GM18873 (cell line): ENCODE results near the gene EIF3L.

Experiments used
- ATAC-seq: cut with Tn5 transposase; IDR thresholded peaks from one replicate; pipeline ENCODE4 v1.9.1; 2021; ENCODE audit warnings: mild to moderate bottlenecking, moderate library complexity, moderate number of reproducible peaks; ENCODE audit not compliant: unreplicated experiment, low FRiP score

The EIF3L gene

GRCh38 chr22:37898441-37899181, 49.4 kb downstream of the EIF3L start:
- ATAC-seq = no peak

GRCh38 chr22:37904572-37905533, 55.6 kb downstream of the EIF3L start:
- no peak for ATAC-seq

- ATAC-seq = no peak
Measured at GRCh38 chr22:37905534-37906363, 56.5 kb downstream of the EIF3L start, which contains the start of gene MICALL1. Gene MICALL1, plus strand, starts transcription at chr22:37906297. Its CDS starts 126 bp downstream, at chr22:37906423.

- ATAC-seq = no peak
Measured at GRCh38 chr22:37906364-37907008, 57.3 kb downstream of the EIF3L start.

GRCh38 chr22:37907036-37907954, 58.1 kb downstream of the EIF3L start:
- no peak for ATAC-seq

GRCh38 chr22:37909766-37910165, 60.5 kb downstream of the EIF3L start:
- ATAC-seq = no peak

- no peak for ATAC-seq
Measured at GRCh38 chr22:37910890-37911672, 61.9 kb downstream of the EIF3L start.

- ATAC-seq = no peak
Measured at GRCh38 chr22:37911697-37912096, 62.5 kb downstream of the EIF3L start.

- no peak for ATAC-seq
Measured at GRCh38 chr22:37912171-37912570, 63.0 kb downstream of the EIF3L start.

GRCh38 chr22:37913233-37913721, 64.1 kb downstream of the EIF3L start:
- ATAC-seq = no peak

- no peak for ATAC-seq
Measured at GRCh38 chr22:37916311-37916710, 67.1 kb downstream of the EIF3L start.

GRCh38 chr22:37917874-37918548, 68.8 kb downstream of the EIF3L start:
- ATAC-seq = no peak

GRCh38 chr22:37918580-37919270, 69.5 kb downstream of the EIF3L start:
- no peak for ATAC-seq

GRCh38 chr22:37920126-37920525, 70.9 kb downstream of the EIF3L start:
- no peak for ATAC-seq

GRCh38 chr22:37922191-37922590, 73.0 kb downstream of the EIF3L start:
- ATAC-seq = no peak

- no peak for ATAC-seq
Measured at GRCh38 chr22:37923927-37924326, 74.7 kb downstream of the EIF3L start.
